ENCODE results near the gene SLC25A12.

The SLC25A12 gene

DNA sequence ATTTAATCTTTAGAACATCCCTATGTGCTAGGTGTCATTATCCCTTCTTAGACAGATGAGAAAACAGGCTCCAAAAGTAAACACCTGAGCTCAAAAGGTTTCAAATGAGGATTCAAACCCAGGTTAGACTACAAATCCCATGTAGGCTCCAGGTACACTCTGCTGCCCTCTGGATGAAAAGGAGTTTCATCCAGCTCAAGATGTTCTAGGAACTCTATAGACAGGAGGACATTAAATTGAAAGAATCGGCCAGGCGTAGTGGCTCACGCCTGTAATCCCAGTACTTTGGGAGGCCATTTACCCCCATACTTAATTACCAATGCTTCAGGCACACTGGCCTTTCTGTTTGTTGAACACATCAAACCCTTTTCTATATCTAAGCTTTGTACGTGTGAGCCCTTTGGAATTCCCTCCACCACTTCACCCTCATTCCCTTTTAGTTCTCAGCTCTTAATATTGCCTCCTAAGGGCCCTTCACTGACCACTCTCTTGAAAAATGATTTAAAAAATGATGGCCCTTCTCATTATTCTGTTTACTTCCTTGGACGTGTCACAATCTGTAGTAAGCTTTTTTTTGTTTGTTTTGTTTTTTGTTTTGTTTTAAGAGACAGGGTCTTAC is 10.7 kb downstream of the SLC25A12 start:
- no peak for DNase-seq

DNA sequence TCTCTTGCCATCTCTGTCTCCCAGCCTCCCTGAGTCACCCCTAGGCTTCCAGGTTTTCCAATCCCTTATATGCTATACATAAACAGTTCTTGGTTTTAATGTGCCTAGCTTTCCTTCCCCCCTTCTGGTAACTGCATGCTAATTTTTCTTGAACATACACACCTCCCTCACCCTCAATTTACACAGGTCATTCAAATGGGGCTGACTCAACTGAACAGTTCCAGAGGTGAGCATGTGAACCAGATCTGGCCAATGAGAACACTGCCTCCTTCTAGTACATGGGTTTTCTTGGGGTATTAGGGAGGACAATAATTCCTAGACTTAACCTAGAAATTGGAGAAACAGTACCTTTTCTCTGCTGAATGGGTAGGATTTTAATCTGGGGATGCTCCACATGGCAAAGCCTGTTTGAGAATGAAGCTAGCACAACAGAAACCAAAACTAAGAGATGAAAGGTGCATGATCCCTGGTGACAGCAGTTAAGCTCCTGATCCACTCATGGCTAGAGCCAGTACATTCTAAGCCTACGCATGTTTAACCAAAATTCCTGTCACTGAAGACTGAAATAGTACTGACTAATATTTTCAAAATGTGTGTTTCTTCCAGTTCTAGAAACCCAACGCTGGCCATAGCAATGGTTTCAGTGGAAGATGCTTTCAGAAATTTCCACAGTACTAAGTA is 11.8 kb downstream of the SLC25A12 start:
- no peak for DNase-seq

DNA sequence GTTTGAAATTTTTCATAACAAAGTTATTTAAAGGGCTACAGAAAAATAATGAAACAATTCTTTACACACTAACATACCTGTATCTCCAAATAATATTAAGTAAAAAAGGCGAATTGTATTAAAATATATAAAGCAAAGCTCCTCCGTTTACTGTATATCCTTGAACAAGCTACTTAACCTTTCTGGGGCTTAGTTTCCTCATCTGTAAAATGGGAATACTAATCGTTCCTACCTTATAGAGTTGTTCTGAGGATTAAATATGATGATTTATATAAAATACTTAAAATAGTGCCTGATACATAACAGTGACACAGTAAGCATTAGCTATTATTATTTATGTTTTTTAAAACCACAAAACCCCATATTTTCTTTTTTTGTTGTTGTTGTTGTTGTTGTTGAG is 13.3 kb downstream of the SLC25A12 start:
- no peak for DNase-seq

DNA sequence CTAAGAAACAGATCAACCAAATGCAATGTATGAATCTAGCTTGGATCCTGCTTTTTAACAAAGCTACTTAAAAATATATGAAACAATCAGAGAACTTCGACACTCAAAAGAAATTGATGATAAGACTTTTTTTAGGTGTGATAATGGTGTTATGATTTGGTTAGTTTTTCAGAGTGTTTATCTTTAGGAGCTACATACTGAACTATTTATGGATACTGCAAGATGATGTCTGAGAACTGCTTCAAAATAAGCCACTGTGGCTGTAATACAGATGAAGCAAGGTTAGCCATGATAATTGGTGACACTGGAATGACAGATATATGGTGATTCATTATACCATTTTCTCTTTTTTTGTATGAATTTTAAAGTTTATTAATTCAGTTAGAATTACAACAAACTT is 14.2 kb downstream of the SLC25A12 start:
- DNase-seq = no peak

DNA sequence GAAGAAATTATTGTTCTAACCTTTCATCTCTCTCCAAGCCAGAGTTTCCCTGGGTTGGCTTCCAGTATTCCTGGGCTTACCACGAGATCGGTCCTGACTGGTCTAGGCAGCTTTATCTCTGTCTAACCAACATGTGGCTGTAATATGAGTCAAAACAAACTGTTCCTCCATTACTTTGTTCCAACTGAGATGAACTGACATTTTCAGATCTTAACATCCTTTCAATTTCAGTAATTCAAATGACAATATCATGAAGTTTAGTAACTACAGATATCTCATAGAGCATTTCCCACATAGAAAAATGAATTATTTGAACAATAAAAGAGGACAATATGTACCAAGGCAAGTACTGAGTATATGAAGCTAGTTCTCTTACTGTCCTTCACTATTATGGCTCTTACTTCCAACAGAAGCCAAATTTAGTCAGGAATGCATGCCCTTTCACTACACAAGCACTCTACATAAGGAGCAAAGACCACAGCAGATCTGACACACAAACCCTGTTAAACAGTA is 15.5 kb downstream of the SLC25A12 start:
- DNase-seq = no peak

DNA sequence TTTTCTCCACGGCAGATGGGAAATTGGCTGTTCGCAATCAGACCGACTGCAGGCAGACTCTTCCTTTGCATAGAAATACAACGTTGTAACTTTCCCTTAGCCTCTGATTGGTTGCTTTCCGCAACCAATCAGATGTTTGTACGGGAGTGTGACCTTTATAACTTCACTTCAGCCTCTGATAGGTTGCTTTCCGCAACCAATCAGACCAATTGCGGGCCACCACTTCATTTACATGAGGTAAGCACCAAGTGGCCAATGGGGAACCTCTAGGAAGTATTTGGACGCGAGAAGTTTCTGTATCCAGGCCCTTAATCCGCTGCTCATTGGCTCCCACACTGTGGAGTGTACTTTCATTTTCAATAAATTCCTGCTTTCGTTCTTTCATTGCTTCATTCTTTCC is 19.1 kb downstream of the SLC25A12 start:
- no peak for DNase-seq

DNA sequence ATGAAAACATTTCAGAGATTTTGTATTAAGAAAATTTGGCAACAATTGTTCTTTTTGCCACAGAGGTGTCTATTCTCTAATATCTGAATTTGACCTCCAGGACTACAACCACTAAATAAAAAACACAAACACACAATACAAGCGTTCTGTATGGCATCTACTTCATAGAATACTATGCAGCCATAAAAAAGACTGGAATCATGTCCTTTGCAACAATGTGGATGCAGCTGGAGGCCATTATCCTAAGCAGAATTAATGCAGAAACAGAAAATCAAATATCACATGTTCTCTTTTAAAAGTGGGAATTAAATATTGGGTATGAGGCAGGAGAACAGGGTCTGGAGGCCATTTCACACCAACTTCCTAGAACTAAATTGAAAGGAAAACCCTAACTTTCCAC is 19.5 kb downstream of the SLC25A12 start:
- DNase-seq = no peak

DNA sequence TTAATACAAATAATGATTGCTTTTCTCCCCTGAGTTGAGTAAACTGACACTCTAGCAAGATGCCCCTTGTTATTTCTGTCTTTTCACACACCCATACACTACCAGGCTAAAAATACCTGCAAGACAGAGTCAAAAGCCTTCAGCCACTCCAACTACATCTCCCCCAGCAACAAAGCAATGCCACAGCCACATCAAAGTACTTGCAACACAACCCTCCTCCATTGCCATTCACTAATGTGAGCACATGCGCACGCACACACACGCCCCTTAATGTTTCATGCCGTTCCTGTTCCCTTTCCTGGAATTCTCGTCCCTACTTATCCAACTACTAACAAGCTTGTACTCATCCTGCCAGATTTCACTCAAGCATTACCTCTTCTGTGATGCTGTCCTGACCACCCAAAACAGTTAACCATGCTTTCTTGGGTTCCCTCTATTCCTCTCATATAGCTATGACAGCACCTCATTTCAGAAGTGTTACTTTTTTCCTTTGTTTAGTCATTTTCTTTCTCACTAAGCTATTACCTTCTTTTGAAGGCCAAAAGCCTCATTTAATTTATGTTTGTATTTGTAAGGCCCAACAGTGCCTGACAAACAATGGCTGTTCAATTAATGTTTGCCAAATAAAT is 29.6 kb downstream of the SLC25A12 start:
- no peak for DNase-seq

DNA sequence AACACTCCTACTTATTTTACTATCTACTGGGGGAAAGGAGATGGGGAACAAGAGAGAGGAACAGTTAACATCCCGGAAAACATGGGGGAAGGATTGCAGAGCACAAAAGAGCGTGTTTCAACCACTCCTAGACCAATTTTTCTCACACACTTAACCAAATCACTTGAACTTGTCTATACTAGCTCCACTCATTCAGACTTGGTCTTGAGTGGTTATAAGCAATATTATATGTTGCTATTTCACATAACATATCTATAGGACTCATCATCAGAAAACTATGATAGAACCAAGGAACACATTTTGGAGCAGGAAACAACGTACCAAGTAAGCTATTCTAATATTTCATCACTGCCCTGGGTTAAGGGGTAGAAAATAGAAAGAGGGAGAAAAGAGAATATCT is 31.5 kb downstream of the SLC25A12 start:
- no peak for DNase-seq

DNA sequence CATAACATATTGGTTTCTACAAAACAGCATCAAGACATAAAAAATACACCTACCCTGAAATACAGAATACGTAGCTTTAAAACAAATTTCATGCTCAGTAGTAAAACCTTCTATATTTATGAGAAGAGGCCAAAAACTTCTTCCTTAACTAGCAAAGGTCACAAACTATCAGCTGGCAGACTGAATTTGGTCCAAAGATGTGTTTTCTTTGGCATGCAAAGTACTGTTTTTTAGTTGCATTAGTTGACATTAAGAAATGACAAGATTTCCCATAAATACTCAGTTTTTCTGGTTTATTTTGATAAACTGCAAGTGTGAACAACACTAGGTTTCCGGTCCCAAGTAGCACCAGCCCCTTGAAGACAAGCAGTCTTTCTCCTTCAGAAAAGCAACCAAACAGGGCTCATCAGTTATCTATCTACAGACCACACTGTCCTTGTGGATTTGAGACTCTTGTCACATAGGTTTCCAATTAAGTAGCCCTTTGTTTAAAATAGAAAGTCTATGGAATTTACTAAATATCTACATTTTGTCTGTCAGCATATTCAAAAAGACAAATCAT is 35.6 kb downstream of the SLC25A12 start:
- DNase-seq = no peak

DNA sequence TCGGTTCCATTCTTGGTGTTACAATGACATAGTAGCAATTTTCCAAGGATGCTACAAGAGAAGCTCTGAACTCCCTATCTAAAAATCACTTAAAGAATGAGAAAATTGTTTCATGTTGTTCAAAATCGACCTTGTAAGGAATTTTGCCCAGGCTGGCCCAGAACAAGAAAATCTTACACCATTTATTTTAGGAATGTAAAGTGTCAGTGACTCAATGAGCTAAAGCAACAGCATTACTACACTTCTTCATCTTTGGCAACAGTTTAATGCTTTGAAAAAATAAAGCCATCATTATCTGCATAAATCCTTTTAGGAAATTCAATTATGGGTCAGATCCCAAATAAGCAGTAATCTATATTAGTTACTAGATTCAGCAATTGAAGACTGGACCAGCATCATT is 38.6 kb downstream of the SLC25A12 start:
- no peak for DNase-seq

DNA sequence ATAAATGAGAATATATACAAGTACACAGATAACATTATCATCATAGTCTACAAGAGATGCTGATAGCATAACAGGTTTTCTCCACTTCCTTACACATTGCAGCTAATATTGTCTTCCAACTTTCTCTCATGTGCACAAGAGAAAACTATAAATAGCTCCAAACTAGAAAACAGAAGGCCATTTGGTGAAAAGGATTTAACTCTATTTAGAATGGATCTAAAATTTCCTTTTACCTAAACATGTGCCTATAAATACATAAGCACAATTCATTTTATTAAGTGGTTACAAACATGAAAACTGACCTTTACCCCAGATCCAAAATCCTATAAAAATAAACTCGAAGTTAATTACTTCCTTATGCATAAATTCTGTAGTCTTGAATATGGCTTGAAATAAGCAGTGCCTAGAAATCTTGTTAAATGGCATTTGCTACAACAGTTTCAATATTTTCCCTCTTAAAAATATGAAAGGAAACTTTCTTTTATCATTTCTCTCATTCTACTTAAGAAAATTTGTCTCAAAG is 41.6 kb downstream of the SLC25A12 start:
- no peak for DNase-seq

DNA sequence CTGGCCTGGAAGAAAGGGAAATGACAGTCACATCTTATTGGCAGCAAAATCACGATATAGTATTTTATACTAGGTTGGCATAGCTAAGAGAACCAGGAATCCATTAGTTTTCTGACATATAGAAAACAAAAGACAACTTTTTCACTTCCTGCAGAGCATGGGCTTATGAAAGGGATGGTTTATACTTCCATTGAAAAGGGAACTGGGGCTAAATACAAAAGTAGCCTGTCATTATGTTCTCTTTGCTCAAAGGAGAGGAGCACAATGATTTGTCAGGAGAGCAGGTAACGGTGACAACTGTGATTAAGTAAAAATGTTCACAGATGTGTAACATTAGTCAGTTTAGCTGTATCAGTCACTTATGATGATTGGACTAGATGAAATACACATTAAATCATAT is 46.4 kb downstream of the SLC25A12 start:
- no peak for DNase-seq

DNA sequence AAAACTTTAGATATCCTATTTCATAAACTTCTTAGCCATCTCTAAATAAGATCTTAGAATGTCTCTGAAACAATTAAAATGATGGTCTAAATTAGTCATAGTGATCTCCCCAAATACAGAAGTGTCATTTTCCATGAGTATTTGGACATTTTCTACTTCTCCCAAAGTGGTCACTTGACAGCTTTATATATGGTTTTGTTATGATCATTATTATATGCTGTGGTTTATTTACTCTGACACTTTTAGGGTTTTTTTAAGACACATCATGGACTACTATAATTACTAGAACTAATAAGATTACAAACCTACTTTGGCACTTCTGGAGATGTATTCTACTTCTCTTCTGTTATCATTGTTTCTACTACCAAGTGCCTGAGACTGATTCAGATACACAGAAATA is 47.1 kb downstream of the SLC25A12 start:
- no peak for DNase-seq

DNA sequence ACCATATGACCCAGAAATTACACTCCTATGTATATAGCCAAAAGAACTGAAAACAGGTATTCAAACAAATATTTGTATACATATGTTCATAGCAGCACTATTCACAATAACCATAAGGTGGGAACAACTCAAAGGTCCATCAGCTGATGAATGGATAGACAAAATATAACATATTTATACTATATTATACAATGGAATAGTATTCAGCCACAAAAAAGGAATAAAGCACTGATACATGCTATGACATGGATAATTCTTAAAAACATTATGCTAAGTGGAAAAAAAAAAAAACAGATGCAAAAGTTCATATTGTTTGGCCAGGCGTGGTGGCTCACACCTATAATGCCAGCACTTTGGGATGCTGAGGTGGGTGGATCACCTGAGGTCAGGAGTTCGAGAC is 52.0 kb downstream of the SLC25A12 start:
- no peak for DNase-seq

DNA sequence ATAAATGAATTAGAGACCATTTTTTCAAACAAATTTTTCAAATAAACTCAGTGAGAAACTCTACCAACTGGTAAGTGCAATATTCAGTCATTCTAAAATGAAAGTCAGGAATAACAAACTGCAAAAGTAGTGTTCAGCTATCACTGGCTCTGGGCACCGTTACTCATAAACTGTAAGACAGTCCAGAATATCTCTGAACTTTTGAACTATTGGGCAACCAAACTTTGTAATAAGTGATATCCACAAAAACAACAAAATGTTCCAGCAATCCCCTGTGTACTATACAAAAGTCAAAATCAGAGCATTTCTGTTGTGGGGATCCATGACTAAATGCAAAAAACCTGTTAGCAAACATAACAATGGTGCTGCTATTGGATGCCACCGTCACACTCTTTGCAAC is 56.3 kb downstream of the SLC25A12 start:
- no peak for DNase-seq

DNA sequence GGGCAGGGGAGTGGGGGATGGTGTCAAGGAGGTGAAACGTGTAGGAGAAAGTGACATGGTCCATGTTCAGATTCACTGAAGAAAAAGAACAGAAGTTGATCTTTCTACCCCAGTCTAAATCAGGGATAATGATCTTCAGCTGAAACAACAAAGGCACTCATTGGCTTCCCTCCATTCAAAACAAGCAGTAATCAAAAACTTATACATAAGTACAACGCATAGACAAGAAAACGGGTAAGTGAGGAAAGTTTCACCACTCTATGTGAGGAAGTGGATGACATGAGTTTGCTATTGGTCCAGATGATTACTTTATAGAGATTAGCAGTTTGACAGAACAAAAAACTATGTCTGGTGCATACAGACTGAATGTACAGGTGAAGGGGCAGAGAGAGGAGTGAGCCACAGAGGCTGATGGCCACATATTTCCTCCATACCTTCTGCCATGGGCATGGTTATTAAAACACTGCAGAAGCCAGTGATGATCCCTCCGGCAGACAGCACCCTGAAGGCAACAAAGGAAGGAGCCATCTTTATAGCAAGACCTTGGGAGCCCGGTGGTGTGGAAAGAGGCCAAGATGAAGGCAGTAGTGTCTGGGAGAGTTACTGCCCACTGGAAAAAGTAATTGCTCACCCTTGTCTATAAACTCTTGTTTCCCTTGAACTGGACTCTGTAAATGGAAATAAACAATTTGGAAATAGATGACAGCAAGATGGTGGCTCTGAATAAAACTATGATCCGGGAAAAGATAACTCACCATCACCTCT is 57.7 kb downstream of the SLC25A12 start:
- no peak for DNase-seq

DNA sequence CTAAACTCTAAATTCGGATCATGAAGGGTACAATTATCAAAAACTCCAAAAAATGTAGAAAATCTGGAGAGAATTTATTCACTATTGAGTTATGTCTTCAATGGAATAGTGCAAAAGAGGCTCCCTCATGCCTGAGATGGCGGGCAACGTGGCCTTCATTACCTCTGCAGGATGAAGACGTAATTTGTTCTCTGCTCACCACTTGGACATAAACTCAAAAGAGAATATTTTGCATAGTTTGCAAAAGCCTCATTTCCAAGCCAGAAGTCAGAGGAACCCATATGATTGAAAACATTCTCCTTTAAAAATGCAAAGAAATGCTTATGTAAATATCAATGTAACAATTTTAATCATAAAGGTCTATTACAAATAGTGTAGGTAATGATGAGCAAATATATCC is 58.7 kb downstream of the SLC25A12 start:
- no peak for DNase-seq

DNA sequence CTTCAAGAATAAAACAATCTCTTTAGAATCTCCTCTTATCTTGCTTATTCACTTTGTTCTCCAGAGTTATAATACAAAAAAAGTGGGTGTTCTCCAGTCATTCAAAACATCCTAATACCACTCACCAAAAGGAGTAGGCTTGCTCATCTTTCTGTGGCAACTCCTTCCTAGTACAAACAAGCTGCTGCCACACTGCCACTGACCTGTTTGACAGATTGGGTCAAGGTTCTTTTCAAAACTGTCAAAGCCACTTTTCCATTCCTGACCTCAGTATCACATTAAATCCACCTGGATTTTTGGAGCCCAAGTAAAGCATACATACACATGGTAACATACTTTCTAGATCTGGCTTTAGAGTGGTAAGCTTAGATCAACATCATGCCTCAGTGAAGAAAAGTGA is 59.8 kb downstream of the SLC25A12 start:
- no peak for DNase-seq

DNA sequence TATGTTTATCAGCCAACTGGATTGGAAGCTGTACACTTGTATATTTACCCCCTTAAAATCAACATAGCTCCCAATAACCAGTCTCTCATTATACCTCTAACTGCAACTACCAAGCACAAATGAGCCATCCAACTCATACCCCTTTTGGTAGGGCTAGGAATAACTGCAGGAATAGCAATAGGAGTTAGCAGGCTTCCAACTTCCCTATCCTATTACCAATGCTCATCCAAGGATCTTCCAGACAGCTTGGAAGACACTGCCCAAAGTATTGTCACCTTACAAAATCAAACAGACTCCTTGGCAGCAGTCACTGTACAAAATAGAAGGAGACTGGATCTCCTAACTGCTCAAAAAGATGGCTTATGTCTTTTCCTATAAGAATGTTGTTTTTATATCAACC is 61.6 kb downstream of the SLC25A12 start:
- DNase-seq = no peak

DNA sequence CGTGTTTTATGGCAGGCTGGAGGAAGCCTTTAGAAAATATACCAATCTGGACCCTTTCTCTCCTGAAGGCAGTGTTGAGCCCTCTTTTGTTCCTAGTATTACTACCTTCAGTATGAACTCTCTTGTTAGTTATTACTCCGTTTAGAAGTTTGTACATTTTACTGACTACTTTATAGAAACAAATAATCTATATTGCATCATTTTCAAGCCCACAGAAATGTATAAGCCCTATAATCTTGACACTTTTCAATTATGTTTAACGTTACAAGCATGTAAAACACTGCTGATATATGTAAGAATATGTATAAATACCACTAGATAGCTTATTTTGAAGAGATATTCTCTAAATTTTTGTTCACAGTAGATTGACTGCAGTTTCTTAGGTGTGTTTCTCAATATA is 64.0 kb downstream of the SLC25A12 start:
- no peak for DNase-seq

DNA sequence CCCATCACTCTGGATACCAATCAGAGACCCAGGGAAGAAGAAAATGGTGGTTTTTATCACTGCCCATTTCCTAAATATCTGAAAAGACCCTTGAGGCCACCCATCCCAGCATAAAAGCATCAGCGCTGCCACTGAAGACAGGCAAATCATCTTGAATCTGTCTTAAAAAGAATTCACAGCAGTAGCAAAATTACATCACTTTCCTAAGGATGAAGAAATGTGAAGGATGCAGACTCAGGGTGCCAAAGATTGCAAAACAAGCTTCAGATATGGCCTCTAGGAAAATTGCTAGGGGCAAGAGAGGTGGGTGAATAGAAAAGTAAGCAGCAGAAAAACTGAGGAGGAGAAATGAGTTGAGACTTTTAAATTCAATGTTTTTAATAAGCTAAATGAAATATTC is 70.0 kb downstream of the SLC25A12 start:
- DNase-seq = no peak
